ENCODE results near the gene CACNA1C.
A peak's percentile ranks its signal among the peaks of the same experiment; 100 is the strongest.

CACNA1C gene

GRCh38 chr12:2061402-2061801, 8.6 kb downstream of the CACNA1C start:
- DNase-seq (ENCODE audit: insufficient read length, low spot score): no peak
- no peak for FAIRE-seq

GRCh38 chr12:2064071-2064507, 11.3 kb downstream of the CACNA1C start:
- FAIRE-seq (no peak), DNase-seq (ENCODE audit: insufficient read length, low spot score) (peak; percentile 35)
- TF ChIP-seq POU2F2 (IDR thresholded peaks at IDR 0.05; ENCODE audit: low read depth, low read length) (no peak), SPI1 (IDR thresholded peaks at IDR 0.05; ENCODE audit: low read depth, low read length) (no peak), PAX5 (IDR thresholded peaks at IDR 0.05; ENCODE audit: insufficient read depth, low read length, severe bottlenecking) (no peak), TAF1 (IDR thresholded peaks at IDR 0.05; ENCODE audit: low read depth, low read length) (no peak), POLR2A (IDR thresholded peaks at IDR 0.05; ENCODE audit: low read depth, low read length) (no peak)

More at GRCh38 chr12:2061402-2061801, 8.6 kb downstream of the CACNA1C start:
- TF ChIP-seq POLR2A (IDR thresholded peaks at IDR 0.05; ENCODE audit: low read depth, low read length) (no peak), TAF1 (IDR thresholded peaks at IDR 0.05; ENCODE audit: low read depth, low read length) (no peak), POU2F2 (IDR thresholded peaks at IDR 0.05; ENCODE audit: low read depth, low read length) (no peak), POLR2AphosphoS5 (IDR thresholded peaks at IDR 0.05; ENCODE audit: low read depth, low read length) (no peak), SPI1 (IDR thresholded peaks at IDR 0.05; ENCODE audit: low read depth, low read length) (no peak), PAX5 (IDR thresholded peaks at IDR 0.05; ENCODE audit: insufficient read depth, low read length, severe bottlenecking) (no peak)

GRCh38 chr12:2068653-2069052, 15.9 kb downstream of the CACNA1C start:
- TF ChIP-seq POLR2A (IDR thresholded peaks at IDR 0.05; ENCODE audit: low read depth, low read length) (no peak), POU2F2 (IDR thresholded peaks at IDR 0.05; ENCODE audit: low read depth, low read length) (no peak), TAF1 (IDR thresholded peaks at IDR 0.05; ENCODE audit: low read depth, low read length) (no peak), POLR2AphosphoS5 (IDR thresholded peaks at IDR 0.05; ENCODE audit: low read depth, low read length) (no peak), SPI1 (IDR thresholded peaks at IDR 0.05; ENCODE audit: low read depth, low read length) (no peak), PAX5 (IDR thresholded peaks at IDR 0.05; ENCODE audit: insufficient read depth, low read length, severe bottlenecking) (no peak)
- no peak for FAIRE-seq
- DNase-seq (ENCODE audit: insufficient read length, low spot score): no peak

- TF ChIP-seq POLR2AphosphoS5 (IDR thresholded peaks at IDR 0.05; ENCODE audit: low read depth, low read length): no peak
- no peak for TF ChIP-seq POU2F2 (IDR thresholded peaks at IDR 0.05; ENCODE audit: low read depth, low read length)
- no peak for TF ChIP-seq PAX5 (IDR thresholded peaks at IDR 0.05; ENCODE audit: insufficient read depth, low read length, severe bottlenecking)
- TF ChIP-seq POLR2A (IDR thresholded peaks at IDR 0.05; ENCODE audit: low read depth, low read length): no peak
- TF ChIP-seq TAF1 (IDR thresholded peaks at IDR 0.05; ENCODE audit: low read depth, low read length): no peak
- no peak for TF ChIP-seq SPI1 (IDR thresholded peaks at IDR 0.05; ENCODE audit: low read depth, low read length)
- DNase-seq (ENCODE audit: insufficient read length, low spot score) (no peak), FAIRE-seq (no peak)
These were observed 17.8 kb downstream of the CACNA1C start for GRCh38 chr12:2070440-2071045.

GRCh38 chr12:2074792-2075191, 22.0 kb downstream of the CACNA1C start:
- FAIRE-seq (no peak), DNase-seq (ENCODE audit: insufficient read length, low spot score) (no peak)
- TF ChIP-seq POLR2AphosphoS5 (IDR thresholded peaks at IDR 0.05; ENCODE audit: low read depth, low read length) (no peak), SPI1 (IDR thresholded peaks at IDR 0.05; ENCODE audit: low read depth, low read length) (no peak), POLR2A (IDR thresholded peaks at IDR 0.05; ENCODE audit: low read depth, low read length) (no peak)

GRCh38 chr12:2075508-2076195, 22.9 kb downstream of the CACNA1C start:
- DNase-seq (ENCODE audit: insufficient read length, low spot score) (no peak), FAIRE-seq (no peak)
- TF ChIP-seq PAX5 (IDR thresholded peaks at IDR 0.05; ENCODE audit: insufficient read depth, low read length, severe bottlenecking) (no peak), POU2F2 (IDR thresholded peaks at IDR 0.05; ENCODE audit: low read depth, low read length) (no peak), POLR2A (IDR thresholded peaks at IDR 0.05; ENCODE audit: low read depth, low read length) (no peak), TAF1 (IDR thresholded peaks at IDR 0.05; ENCODE audit: low read depth, low read length) (no peak), SPI1 (IDR thresholded peaks at IDR 0.05; ENCODE audit: low read depth, low read length) (no peak), POLR2AphosphoS5 (IDR thresholded peaks at IDR 0.05; ENCODE audit: low read depth, low read length) (no peak)

GRCh38 chr12:2076196-2076570, 23.4 kb downstream of the CACNA1C start:
- TF ChIP-seq SPI1 (IDR thresholded peaks at IDR 0.05; ENCODE audit: low read depth, low read length) (no peak), TAF1 (IDR thresholded peaks at IDR 0.05; ENCODE audit: low read depth, low read length) (no peak), POLR2AphosphoS5 (IDR thresholded peaks at IDR 0.05; ENCODE audit: low read depth, low read length) (no peak), POLR2A (IDR thresholded peaks at IDR 0.05; ENCODE audit: low read depth, low read length) (no peak), PAX5 (IDR thresholded peaks at IDR 0.05; ENCODE audit: insufficient read depth, low read length, severe bottlenecking) (no peak), POU2F2 (IDR thresholded peaks at IDR 0.05; ENCODE audit: low read depth, low read length) (no peak)
- no peak for FAIRE-seq
- no peak for DNase-seq (ENCODE audit: insufficient read length, low spot score)

- DNase-seq (ENCODE audit: insufficient read length, low spot score): no peak
- FAIRE-seq: no peak
- TF ChIP-seq POLR2AphosphoS5 (IDR thresholded peaks at IDR 0.05; ENCODE audit: low read depth, low read length) (no peak), PAX5 (IDR thresholded peaks at IDR 0.05; ENCODE audit: insufficient read depth, low read length, severe bottlenecking) (no peak), TAF1 (IDR thresholded peaks at IDR 0.05; ENCODE audit: low read depth, low read length) (no peak), SPI1 (IDR thresholded peaks at IDR 0.05; ENCODE audit: low read depth, low read length) (no peak), POU2F2 (IDR thresholded peaks at IDR 0.05; ENCODE audit: low read depth, low read length) (no peak), POLR2A (IDR thresholded peaks at IDR 0.05; ENCODE audit: low read depth, low read length) (no peak)
These were observed 23.9 kb downstream of the CACNA1C start for GRCh38 chr12:2076728-2077127.

GRCh38 chr12:2080604-2081003, 27.8 kb downstream of the CACNA1C start:
- DNase-seq (ENCODE audit: insufficient read length, low spot score): no peak
- TF ChIP-seq PAX5 (IDR thresholded peaks at IDR 0.05; ENCODE audit: insufficient read depth, low read length, severe bottlenecking) (no peak), TAF1 (IDR thresholded peaks at IDR 0.05; ENCODE audit: low read depth, low read length) (no peak), POLR2AphosphoS5 (IDR thresholded peaks at IDR 0.05; ENCODE audit: low read depth, low read length) (no peak), POLR2A (IDR thresholded peaks at IDR 0.05; ENCODE audit: low read depth, low read length) (no peak), POU2F2 (IDR thresholded peaks at IDR 0.05; ENCODE audit: low read depth, low read length) (no peak), SPI1 (IDR thresholded peaks at IDR 0.05; ENCODE audit: low read depth, low read length) (no peak)
- FAIRE-seq: no peak

Measured in GM12891 (cell line).